ENCODE results near the gene TSPAN15.

TSPAN15 gene

DNA sequence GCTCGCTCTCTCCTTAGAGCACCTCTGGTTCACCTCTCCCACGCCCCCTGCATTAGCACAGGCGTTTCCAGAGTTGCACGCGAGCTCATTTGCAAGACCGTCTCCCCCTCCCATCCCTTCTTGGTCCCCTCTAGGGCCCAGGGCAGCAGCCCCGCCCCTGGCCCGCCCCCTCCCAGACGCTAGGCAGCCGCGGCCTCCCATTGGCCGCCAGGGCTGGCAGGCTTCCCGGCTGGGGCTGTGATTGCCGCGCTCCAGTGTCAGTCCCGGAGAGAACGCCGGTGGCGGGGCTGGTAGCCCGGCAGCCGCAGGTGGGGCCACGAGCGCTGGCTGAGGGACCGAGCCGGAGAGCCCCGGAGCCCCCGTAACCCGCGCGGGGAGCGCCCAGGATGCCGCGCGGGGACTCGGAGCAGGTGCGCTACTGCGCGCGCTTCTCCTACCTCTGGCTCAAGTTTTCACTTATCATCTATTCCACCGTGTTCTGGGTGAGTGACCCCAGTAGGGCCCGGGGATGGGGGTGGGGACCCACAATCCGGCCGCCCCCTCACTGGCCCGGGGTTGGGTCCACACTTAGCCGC is at the start of gene TSPAN15:
TSPAN15 (plus strand) TSS at position 257 of the 575 bp plus-strand sequence; CDS start at position 387, 130 bp downstream.
- TF ChIP-seq, protein P1, sequence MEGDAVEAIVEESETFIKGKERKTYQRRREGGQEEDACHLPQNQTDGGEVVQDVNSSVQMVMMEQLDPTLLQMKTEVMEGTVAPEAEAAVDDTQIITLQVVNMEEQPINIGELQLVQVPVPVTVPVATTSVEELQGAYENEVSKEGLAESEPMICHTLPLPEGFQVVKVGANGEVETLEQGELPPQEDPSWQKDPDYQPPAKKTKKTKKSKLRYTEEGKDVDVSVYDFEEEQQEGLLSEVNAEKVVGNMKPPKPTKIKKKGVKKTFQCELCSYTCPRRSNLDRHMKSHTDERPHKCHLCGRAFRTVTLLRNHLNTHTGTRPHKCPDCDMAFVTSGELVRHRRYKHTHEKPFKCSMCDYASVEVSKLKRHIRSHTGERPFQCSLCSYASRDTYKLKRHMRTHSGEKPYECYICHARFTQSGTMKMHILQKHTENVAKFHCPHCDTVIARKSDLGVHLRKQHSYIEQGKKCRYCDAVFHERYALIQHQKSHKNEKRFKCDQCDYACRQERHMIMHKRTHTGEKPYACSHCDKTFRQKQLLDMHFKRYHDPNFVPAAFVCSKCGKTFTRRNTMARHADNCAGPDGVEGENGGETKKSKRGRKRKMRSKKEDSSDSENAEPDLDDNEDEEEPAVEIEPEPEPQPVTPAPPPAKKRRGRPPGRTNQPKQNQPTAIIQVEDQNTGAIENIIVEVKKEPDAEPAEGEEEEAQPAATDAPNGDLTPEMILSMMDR (conservative IDR thresholded peaks at IDR 0.05): no peak
- peak within 1 kb of the TSS; percentile 74 for H3K27ac ChIP-seq

DNA sequence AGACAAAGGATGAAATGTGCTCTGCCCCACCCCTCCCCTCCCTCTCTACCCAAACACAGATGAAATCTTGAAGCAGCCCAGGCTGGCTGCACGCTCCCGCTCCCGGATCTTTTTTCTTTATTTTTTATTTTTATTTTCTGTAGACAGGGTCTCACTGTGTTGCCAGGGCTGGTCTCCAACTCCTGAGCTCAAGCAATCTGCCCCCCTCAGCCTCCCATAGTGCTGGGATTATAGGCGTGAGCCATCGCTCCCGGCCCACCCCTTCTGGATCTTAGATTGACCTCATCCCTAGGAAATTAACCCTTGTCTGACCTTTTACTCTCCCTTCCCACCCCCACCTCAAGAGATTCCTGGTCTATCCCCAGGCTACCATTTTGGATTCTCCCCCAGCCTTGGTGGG is 48.9 kb upstream of the TSPAN15 start:
- TF ChIP-seq, protein P1 (conservative IDR thresholded peaks at IDR 0.05): no peak
- no peak overlapping the region for H3K27ac ChIP-seq

DNA sequence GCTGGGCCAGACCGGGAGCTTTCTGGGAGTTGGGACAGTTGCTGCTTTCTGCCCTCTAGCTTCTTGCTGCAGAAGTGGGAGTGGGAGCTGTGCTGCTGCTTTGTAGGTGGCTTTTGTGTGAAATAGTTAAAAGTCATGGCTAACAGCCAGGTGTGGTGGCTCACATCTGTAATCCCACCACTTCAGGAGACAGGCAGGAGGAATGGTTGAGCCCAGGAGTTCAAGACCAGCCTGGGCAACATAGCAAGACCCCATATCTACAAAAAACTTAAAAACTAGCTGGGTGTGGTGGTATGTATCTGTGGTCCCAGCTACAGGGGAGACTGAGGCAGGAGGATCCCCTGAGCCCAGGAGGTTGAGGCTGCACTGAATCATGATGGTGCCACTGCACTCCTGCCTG is 48.2 kb upstream of the TSPAN15 start:
- TF ChIP-seq, protein P1 (conservative IDR thresholded peaks at IDR 0.05): no peak
- H3K27ac ChIP-seq: no peak overlapping the region

GRCh38 chr10:69403519-69403918 is 47.7 kb upstream of the TSPAN15 start:
- H3K27ac ChIP-seq: no peak overlapping the region
- TF ChIP-seq, protein P1 (conservative IDR thresholded peaks at IDR 0.05): no peak

- TF ChIP-seq, protein P1 (conservative IDR thresholded peaks at IDR 0.05): no peak
- H3K27ac ChIP-seq: no peak overlapping the region
Measured at GRCh38 chr10:69404786-69405185, 46.5 kb upstream of the TSPAN15 start.

DNA sequence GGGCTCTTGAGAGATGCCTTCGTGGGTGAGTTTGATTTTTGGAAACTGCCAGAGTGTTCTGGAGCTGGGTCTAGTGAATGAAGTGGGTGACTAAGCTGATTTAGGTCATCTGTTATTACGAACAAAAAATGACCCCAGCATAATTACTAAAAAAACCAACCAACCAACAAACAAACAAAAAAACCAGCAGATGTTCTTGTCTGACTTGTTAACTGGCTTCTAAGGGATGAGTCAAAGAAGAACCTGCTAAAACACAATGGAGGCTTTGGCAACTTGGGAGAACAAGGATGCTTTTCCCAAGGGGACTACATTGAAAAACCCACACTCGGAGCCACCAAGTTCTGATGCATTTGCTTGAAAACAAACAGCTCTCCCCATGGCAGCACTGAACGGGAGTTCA is 46.0 kb upstream of the TSPAN15 start:
- TF ChIP-seq, protein P1 (conservative IDR thresholded peaks at IDR 0.05): no peak
- no peak overlapping the region for H3K27ac ChIP-seq

- TF ChIP-seq, protein P1 (conservative IDR thresholded peaks at IDR 0.05): no peak
- H3K27ac ChIP-seq: no peak overlapping the region
Measured at GRCh38 chr10:69406302-69406811, 44.9 kb upstream of the TSPAN15 start.

Measured in VCaP (cell line).